Activated CD8-positive, alpha-beta memory T cell treated with anti-CD3 and anti-CD28 coated beads, Interleukin-2, amount 10 ng/mL, durations not matched to agents 7 days and 5 days (primary cell): ENCODE data around the gene DUT. TPM values are rescaled to one million over a fixed set of nuclear protein-coding genes. Genes with fewer than 3 reads are reported as not detected.
A peak's percentile ranks its signal among the peaks of the same experiment; 100 is the strongest.

Experiments
- ATAC-seq: fragments of 150-1000 bp; cut with Tn5 transposase; one replicate; pipeline ENCODE4 v1.10.0; 2021; ENCODE audit warnings: moderate library complexity
- CTCF ChIA-PET: fragments of 350-600 bp; sonication (Branson Sonifier 250); formaldehyde crosslinking; loops from one replicate; lab custom pipeline; 2021; ENCODE audit warnings: antibody characterized with exemption; lab: Charles Lee
- DNase-seq: peaks from one replicate; pipeline ENCODE4 v3.0.0-alpha.2; 2020
- H3K27ac Mint-ChIP-seq: one replicate; pipeline ENCODE4 v1.8.0; 2021; ENCODE audit warnings: mild to moderate bottlenecking, mixed read lengths
- H3K27me3 Mint-ChIP-seq: one replicate; pipeline ENCODE4 v1.8.0; 2021; ENCODE audit warnings: mixed read lengths
- H3K36me3 Mint-ChIP-seq: one replicate; pipeline ENCODE4 v1.8.0; 2021; ENCODE audit warnings: mild to moderate bottlenecking, mixed read lengths
- H3K4me1 Mint-ChIP-seq: one replicate; pipeline ENCODE4 v1.8.0; 2021; ENCODE audit warnings: mixed read lengths
- H3K4me3 Mint-ChIP-seq: one replicate; pipeline ENCODE4 v1.8.0; 2021; ENCODE audit warnings: mild to moderate bottlenecking, moderate library complexity, mixed read lengths
- H3K9me3 Mint-ChIP-seq: one replicate; pipeline ENCODE4 v1.8.0; 2022; ENCODE audit warnings: low read depth, mixed read lengths
- total RNA-seq, 2 experiments: library from RNA; stranded (reverse); gene quantifications; one replicate each; pipeline ENCODE4 v1.2.3, GENCODE V29; 2021

The DUT gene
- 100 to 1,000 TPM; 348 to 349 TPM for total RNA-seq

DNA sequence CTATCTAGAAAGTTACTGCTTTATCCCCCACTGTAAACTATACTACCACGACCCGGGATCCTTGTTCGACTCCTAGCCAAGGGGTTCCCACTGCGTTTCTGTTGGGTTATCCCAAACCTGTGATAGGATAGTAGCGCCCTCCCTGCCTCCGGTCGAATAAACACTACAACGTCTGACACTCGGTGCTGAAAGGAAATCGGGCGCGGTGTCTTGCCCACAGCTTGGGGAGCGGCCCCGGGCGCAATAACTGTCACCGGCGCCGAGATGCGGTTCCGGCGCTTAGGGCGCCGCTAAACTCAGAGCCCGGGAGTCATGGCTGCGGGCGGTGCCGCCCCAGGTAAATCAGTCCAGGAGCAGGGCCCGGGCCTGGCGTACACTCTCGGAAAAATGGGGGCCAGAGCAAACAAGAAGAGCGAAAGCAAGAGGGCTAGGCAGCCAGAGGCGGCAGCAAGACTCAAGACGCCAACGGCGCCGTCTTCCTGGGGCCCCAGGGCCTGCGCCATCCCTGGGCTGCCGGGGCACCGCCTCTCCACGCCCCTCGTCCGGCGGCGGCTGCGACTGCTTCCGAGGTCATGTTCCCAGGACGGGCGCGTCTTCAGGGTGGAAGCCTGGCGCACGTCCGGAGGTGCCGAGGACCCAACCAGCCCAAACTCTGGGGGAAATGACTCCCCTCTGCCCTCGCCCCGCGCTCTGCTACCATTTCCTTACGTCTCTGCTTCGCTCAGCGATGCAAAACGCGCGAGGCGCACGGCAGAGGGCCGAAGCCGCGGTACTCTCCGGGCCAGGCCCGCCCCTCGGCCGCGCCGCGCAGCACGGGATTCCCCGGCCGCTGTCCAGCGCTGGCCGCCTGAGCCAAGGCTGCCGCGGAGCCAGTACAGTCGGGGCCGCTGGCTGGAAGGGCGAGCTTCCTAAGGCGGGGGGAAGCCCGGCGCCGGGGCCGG, at the start of gene DUT:
TSS of gene DUT (plus strand) at position 575 of the 941 bp plus-strand sequence. CDS start at position 662, 87 bp downstream.
- ATAC-seq, result peak; percentile 87
- no peaks in the 10 kb centered on the region for H3K9me3 Mint-ChIP-seq
- peak within 1 kb of the TSS; percentile 96 for H3K27ac Mint-ChIP-seq
- peak within 1 kb of the TSS; percentile 94 for H3K4me3 Mint-ChIP-seq
- H3K36me3 Mint-ChIP-seq, result peaks cover 37% of the 10 kb centered on the region
- CTCF ChIA-PET, result interaction anchor here (1.0 kb wide), 1 partner anchor 9 kb away, joined by 5 read pairs; no protein-coding TSS in a partner anchor
- H3K4me1 Mint-ChIP-seq, result peaks cover 50% of the 10 kb centered on the region
- no peaks in the 10 kb centered on the region for H3K27me3 Mint-ChIP-seq
- peak; percentile 90 for DNase-seq

DNA sequence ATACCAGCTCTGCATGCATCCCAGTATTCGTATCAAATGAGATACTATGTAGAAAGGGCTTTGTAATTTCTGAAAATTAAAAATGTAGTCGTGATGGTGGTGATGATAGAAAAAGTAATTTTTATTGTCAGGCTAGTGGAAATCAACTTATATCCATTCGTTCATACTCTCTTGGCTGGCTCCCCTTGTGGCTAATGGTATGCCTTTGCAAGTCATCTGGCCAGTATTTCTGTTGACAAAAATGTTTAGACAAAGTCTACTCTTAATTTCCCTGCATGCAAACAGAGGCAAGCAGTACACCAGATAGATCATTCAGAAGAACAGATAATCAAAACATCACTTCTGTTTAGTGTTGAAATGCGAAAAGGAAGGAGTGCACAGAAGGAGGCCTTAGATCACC, 49.6 kb upstream of the DUT start:
- Mint-ChIP-seq H3K36me3 (no peaks in the 10 kb centered on the region), H3K9me3 (no peaks in the 10 kb centered on the region), H3K27ac (no peak overlapping the region), H3K4me1 (peaks cover 5% of the 10 kb centered on the region), H3K4me3 (no peak overlapping the region), H3K27me3 (peaks cover 15% of the 10 kb centered on the region)
- ATAC-seq, result no peak
- no peak for DNase-seq
- CTCF ChIA-PET, result no interaction called here

- DNase-seq (no peak), ATAC-seq (no peak)
- H3K4me3 Mint-ChIP-seq, result no peak overlapping the region
- CTCF ChIA-PET, result no interaction called here
- H3K9me3 Mint-ChIP-seq, result no peaks in the 10 kb centered on the region
- H3K4me1 Mint-ChIP-seq, result peaks cover 5% of the 10 kb centered on the region
- H3K27me3 Mint-ChIP-seq, result peaks cover 15% of the 10 kb centered on the region
- H3K27ac Mint-ChIP-seq, result no peak overlapping the region
- no peaks in the 10 kb centered on the region for H3K36me3 Mint-ChIP-seq
Measured at GRCh38 chr15:48282216-48282615, 49.0 kb upstream of the DUT start.

- H3K27ac Mint-ChIP-seq, result no peak overlapping the region
- peaks cover 5% of the 10 kb centered on the region for H3K4me1 Mint-ChIP-seq
- H3K36me3 Mint-ChIP-seq, result no peaks in the 10 kb centered on the region
- ATAC-seq (no peak), DNase-seq (no peak)
- CTCF ChIA-PET, result interaction anchor here (0.9 to 1.0 kb wide), 2 partner anchors 16 to 168 kb away, joined by 3 read pairs; no protein-coding TSS in a partner anchor
- H3K4me3 Mint-ChIP-seq, result no peak overlapping the region
- peaks cover 14% of the 10 kb centered on the region for H3K27me3 Mint-ChIP-seq
- H3K9me3 Mint-ChIP-seq, result no peaks in the 10 kb centered on the region
Measured at GRCh38 chr15:48283396-48284145, 47.7 kb upstream of the DUT start.

DNA sequence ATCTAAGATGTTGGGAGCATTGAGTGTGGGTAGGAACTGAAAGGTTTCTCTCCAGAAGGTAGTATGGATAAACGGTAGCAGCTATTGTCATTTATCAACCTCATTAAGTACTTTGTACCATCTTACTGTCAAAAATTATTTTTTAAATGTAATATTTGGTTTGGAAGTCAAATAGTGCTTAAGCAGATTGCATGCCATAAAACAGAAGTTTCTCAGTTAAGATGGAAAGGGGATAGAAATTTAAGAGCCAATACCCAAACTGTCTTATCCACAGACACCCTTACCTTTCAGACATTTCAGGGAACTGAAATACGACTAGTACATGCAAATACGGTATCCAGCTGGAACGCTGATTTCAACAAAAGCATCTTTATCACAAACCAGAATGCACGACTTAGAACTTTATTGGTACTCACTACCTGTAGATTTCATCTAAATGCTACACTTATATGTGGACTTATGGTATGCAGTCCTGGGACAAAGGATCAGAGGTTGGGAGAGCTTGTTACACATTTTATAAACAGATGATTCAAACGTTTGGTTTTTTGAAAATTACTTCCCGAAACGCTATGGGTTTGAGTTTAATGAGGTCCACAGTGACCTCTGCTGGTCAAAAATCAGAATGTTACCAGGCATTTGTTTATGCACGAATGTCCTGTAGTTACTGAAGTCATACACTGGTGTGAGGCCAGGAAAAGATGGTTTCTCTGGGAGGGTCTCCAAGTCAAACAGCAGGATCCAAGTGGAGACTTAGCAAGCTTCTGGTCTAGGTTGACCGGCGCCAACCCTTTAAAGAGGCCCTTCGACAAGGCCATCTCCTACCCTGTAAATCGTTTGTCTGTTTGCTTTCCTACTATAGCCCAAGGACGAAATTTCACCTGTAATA, 45.7 kb upstream of the DUT start:
- Mint-ChIP-seq H3K4me1 (peaks cover 5% of the 10 kb centered on the region), H3K27ac (no peak overlapping the region), H3K9me3 (no peaks in the 10 kb centered on the region), H3K27me3 (peaks cover 11% of the 10 kb centered on the region), H3K36me3 (no peaks in the 10 kb centered on the region), H3K4me3 (peak overlapping the region; percentile 7)
- DNase-seq (peak; percentile 56), ATAC-seq (peak; percentile 55)
- CTCF ChIA-PET, result interaction anchor here (0.7 to 2.6 kb wide), 10 partner anchors 13 to 574 kb away, joined by 3 to 9 read pairs (median 3); no protein-coding TSS in a partner anchor

- no peaks in the 10 kb centered on the region for H3K9me3 Mint-ChIP-seq
- ATAC-seq, result no peak
- no peak overlapping the region for H3K27ac Mint-ChIP-seq
- H3K27me3 Mint-ChIP-seq, result no peaks in the 10 kb centered on the region
- CTCF ChIA-PET, result no interaction called here
- H3K36me3 Mint-ChIP-seq, result no peaks in the 10 kb centered on the region
- H3K4me3 Mint-ChIP-seq, result no peak overlapping the region
- DNase-seq, result no peak
- peaks cover 11% of the 10 kb centered on the region for H3K4me1 Mint-ChIP-seq
Measured at GRCh38 chr15:48289628-48290027, 41.6 kb upstream of the DUT start.

- H3K9me3 Mint-ChIP-seq, result no peaks in the 10 kb centered on the region
- CTCF ChIA-PET, result interaction anchor here (1.4 kb wide), 1 partner anchor 60 kb away, joined by 3 read pairs; no protein-coding TSS in a partner anchor
- H3K4me3 Mint-ChIP-seq, result no peak overlapping the region
- peaks cover 4% of the 10 kb centered on the region for H3K27me3 Mint-ChIP-seq
- H3K36me3 Mint-ChIP-seq, result no peaks in the 10 kb centered on the region
- DNase-seq (no peak), ATAC-seq (no peak)
- peaks cover 6% of the 10 kb centered on the region for H3K4me1 Mint-ChIP-seq
- no peak overlapping the region for H3K27ac Mint-ChIP-seq
Measured at GRCh38 chr15:48292458-48292857, 38.8 kb upstream of the DUT start.

- H3K27ac Mint-ChIP-seq, result no peak overlapping the region
- CTCF ChIA-PET, result interaction anchor here (1.8 kb wide), 1 partner anchor 12 kb away, joined by 9 read pairs; no protein-coding TSS in a partner anchor
- ATAC-seq, result no peak
- H3K4me1 Mint-ChIP-seq, result no peaks in the 10 kb centered on the region
- no peaks in the 10 kb centered on the region for H3K36me3 Mint-ChIP-seq
- H3K9me3 Mint-ChIP-seq, result no peaks in the 10 kb centered on the region
- no peak overlapping the region for H3K4me3 Mint-ChIP-seq
- peaks cover 7% of the 10 kb centered on the region for H3K27me3 Mint-ChIP-seq
- DNase-seq, result no peak
Measured at GRCh38 chr15:48297668-48298067, 33.6 kb upstream of the DUT start.

DNA sequence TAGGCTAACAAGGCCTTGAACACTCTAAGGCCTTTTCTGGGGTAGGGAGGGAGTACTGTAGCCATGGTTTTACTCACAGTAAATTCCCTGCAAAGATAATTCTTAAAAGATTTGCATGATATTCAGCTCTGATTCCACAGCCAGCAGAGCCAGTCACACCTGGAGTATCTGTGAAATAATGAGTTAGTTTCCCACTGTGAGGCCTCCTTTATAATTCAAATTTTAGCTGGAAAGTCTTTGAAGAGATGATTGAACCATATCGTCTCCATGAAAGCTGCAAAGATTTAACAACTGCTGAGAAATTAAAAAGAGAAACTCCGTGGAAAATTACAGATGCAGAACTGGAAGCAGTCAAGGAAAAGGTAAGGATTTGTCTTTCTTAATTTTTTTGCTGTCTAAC, 32.3 kb upstream of the DUT start:
- H3K4me1 Mint-ChIP-seq, result no peaks in the 10 kb centered on the region
- CTCF ChIA-PET, result interaction anchor here (1.4 to 1.8 kb wide), 2 partner anchors 9 to 13 kb away, joined by 3 to 9 read pairs; no protein-coding TSS in a partner anchor
- no peak for ATAC-seq

GRCh38 chr15:48300038-48300437, 31.2 kb upstream of the DUT start:
- CTCF ChIA-PET, result interaction anchor here (1.4 kb wide), 1 partner anchor 10 kb away, joined by 3 read pairs; no protein-coding TSS in a partner anchor
- no peaks in the 10 kb centered on the region for H3K9me3 Mint-ChIP-seq
- H3K4me3 Mint-ChIP-seq, result no peak overlapping the region
- DNase-seq (no peak), ATAC-seq (no peak)
- no peaks in the 10 kb centered on the region for H3K4me1 Mint-ChIP-seq
- no peak overlapping the region for H3K27ac Mint-ChIP-seq
- H3K27me3 Mint-ChIP-seq, result peaks cover 7% of the 10 kb centered on the region
- no peaks in the 10 kb centered on the region for H3K36me3 Mint-ChIP-seq

More for the DNA sequence above, 32.3 kb upstream of the DUT start:
- Mint-ChIP-seq H3K36me3 (no peaks in the 10 kb centered on the region), H3K9me3 (no peaks in the 10 kb centered on the region), H3K27me3 (peaks cover 7% of the 10 kb centered on the region), H3K27ac (no peak overlapping the region), H3K4me3 (no peak overlapping the region)
- no peak for DNase-seq

- ATAC-seq (no peak), DNase-seq (no peak)
- no peak overlapping the region for H3K4me3 Mint-ChIP-seq
- no peaks in the 10 kb centered on the region for H3K9me3 Mint-ChIP-seq
- CTCF ChIA-PET, result no interaction called here
- no peaks in the 10 kb centered on the region for H3K36me3 Mint-ChIP-seq
- H3K27ac Mint-ChIP-seq, result no peak overlapping the region
- no peaks in the 10 kb centered on the region for H3K4me1 Mint-ChIP-seq
- peaks cover 5% of the 10 kb centered on the region for H3K27me3 Mint-ChIP-seq
Measured at GRCh38 chr15:48304398-48304797, 26.8 kb upstream of the DUT start.

GRCh38 chr15:48306639-48307038, 24.6 kb upstream of the DUT start:
- H3K4me3 Mint-ChIP-seq, result no peak overlapping the region
- H3K27me3 Mint-ChIP-seq, result peaks cover 5% of the 10 kb centered on the region
- no peak overlapping the region for H3K27ac Mint-ChIP-seq
- ATAC-seq (no peak), DNase-seq (no peak)
- CTCF ChIA-PET, result no interaction called here
- H3K4me1 Mint-ChIP-seq, result no peaks in the 10 kb centered on the region
- H3K36me3 Mint-ChIP-seq, result no peaks in the 10 kb centered on the region
- H3K9me3 Mint-ChIP-seq, result no peaks in the 10 kb centered on the region
